Suprapubic skin (tissue), 3 donors: Measurements from ENCODE around the gene LRRC27.

Source experiments
- EP300 ChIP-seq: sonication (generic); formaldehyde crosslinking; IDR thresholded peaks from one replicate; pipeline ENCODE4 v1.6.1; 2017; ENCODE audit warnings: antibody characterized with exemption
- TF ChIP-seq, protein P1 (sequence below), 2 donors: fragments of 200-600 bp in 1 of 2; fragments of 450-650 bp in 1 of 2; sonication (generic) in 1 of 2; IDR thresholded peaks; one replicate each; pipeline ENCODE4 v1.5.1; 2016 to 2019; ENCODE audit warnings: antibody characterized with exemption in 2 of 2, mild to moderate bottlenecking in 1 of 2, moderate library complexity in 1 of 2

DNA sequence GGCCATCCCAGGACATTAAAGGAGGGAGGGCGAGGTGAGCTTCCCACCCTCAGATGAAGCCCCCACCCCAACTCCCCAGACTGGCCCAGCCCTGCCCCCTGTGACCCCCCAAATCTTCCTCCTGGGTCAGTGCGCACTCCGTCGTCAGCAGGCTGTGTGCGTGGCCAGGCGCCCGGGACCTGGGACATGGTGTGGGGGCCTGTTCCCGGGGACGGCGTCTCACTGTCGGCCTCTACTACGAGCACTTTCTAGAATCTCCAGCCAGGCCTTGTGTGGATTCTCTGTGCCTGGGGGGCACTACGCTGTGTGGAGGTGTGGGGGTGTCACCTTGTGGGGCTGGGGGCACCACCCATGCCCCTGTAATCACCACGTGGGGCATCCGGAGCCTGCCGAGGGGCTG lies 74.8 kb downstream of the LRRC27 start:
- no peak for TF ChIP-seq EP300
- TF ChIP-seq, protein P1, sequence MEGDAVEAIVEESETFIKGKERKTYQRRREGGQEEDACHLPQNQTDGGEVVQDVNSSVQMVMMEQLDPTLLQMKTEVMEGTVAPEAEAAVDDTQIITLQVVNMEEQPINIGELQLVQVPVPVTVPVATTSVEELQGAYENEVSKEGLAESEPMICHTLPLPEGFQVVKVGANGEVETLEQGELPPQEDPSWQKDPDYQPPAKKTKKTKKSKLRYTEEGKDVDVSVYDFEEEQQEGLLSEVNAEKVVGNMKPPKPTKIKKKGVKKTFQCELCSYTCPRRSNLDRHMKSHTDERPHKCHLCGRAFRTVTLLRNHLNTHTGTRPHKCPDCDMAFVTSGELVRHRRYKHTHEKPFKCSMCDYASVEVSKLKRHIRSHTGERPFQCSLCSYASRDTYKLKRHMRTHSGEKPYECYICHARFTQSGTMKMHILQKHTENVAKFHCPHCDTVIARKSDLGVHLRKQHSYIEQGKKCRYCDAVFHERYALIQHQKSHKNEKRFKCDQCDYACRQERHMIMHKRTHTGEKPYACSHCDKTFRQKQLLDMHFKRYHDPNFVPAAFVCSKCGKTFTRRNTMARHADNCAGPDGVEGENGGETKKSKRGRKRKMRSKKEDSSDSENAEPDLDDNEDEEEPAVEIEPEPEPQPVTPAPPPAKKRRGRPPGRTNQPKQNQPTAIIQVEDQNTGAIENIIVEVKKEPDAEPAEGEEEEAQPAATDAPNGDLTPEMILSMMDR (IDR thresholded peaks at IDR 0.05), result no peak
